ENCODE results near the gene AUTS2.

GRCh38 chr7:70657571-70657970 lies 1059.3 kb downstream of the AUTS2 start:
- TF ChIP-seq, protein P1, sequence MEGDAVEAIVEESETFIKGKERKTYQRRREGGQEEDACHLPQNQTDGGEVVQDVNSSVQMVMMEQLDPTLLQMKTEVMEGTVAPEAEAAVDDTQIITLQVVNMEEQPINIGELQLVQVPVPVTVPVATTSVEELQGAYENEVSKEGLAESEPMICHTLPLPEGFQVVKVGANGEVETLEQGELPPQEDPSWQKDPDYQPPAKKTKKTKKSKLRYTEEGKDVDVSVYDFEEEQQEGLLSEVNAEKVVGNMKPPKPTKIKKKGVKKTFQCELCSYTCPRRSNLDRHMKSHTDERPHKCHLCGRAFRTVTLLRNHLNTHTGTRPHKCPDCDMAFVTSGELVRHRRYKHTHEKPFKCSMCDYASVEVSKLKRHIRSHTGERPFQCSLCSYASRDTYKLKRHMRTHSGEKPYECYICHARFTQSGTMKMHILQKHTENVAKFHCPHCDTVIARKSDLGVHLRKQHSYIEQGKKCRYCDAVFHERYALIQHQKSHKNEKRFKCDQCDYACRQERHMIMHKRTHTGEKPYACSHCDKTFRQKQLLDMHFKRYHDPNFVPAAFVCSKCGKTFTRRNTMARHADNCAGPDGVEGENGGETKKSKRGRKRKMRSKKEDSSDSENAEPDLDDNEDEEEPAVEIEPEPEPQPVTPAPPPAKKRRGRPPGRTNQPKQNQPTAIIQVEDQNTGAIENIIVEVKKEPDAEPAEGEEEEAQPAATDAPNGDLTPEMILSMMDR (conservative IDR thresholded peaks at IDR 0.05; ENCODE audit: low read depth in 2 of 2): no peak
- TF ChIP-seq CREB1 (CRISPR knock-in tag; IDR thresholded peaks at IDR 0.05; ENCODE audit: low read depth): no peak
- TF ChIP-seq EZH2phosphoT487 (IDR thresholded peaks at IDR 0.05; ENCODE audit: unreplicated experiment): no peak
- no peak for TF ChIP-seq EZH2 (IDR thresholded peaks at IDR 0.05; ENCODE audit: low read depth, unreplicated experiment)

Measured in GM23338 (cell line).